ENCODE results near the gene MRGPRG. TPM values are rescaled to one million over a fixed set of nuclear protein-coding genes. Genes with fewer than 3 reads are reported as not detected.

Gene MRGPRG
- total and polyA plus RNA-seq, 2 of the 8 experiments (the other 6 are each of a cell fraction or from before 2014, with no cell fraction given) = not detected

- FAIRE-seq = no peak
- no peak overlapping the region for H4K5ac ChIP-seq (ENCODE audit: insufficient read length, low read depth, low read length)
- H3K23me2 ChIP-seq (ENCODE audit: low read depth, low read length) = peaks cover 11% of the 10 kb centered on the region
- DNase-seq (ENCODE audit: low read depth in 1 of 2, low spot score in 2 of 2) = no peak
- H3K4me3 ChIP-seq (ENCODE audit: extremely low read depth in 1 of 4, insufficient read depth in 2 of 4, low read depth in 3 of 4, low read length in 4 of 4) = no peak overlapping the region
- no peak overlapping the region for H3K27ac ChIP-seq (ENCODE audit: low read depth, low read length)
- peaks cover 7 to 21% (median 19%) of the 10 kb centered on the region in 4 experiments for H3K27me3 ChIP-seq (replicated peaks in 1 of 4; ENCODE audit: control insufficient read depth in 3 of 4, extremely low read depth in 1 of 4, insufficient read depth in 3 of 4, low read length in 3 of 4)
- no peak overlapping the region for H2BK20ac ChIP-seq (ENCODE audit: low read length)
- H4K91ac ChIP-seq (replicated peaks; ENCODE audit: insufficient read length, low read length) = no peak overlapping the region
- no peak overlapping the region for H2BK5ac ChIP-seq (ENCODE audit: low read depth, low read length)
- peaks cover 0 to 4% of the 10 kb centered on the region in 2 experiments for H4K20me1 ChIP-seq (replicated peaks in 1 of 2; ENCODE audit: control insufficient read depth in 1 of 2, insufficient read depth in 2 of 2, low read length in 2 of 2)
- H3K9me3 ChIP-seq (ENCODE audit: insufficient read depth in 2 of 2, low read depth in 1 of 2, low read length in 1 of 2) = no peaks in the 10 kb centered on the region
- no peak overlapping the region for H3K56ac ChIP-seq (replicated peaks; ENCODE audit: insufficient read length, low read depth, low read length)
- H3K4ac ChIP-seq (replicated peaks; ENCODE audit: insufficient read length, low read depth, low read length) = no peak overlapping the region
- 83% methylated on average over 15 of the region's 15 CpGs; no CpG with 5 or more reads in 1 of the 2 experiments for WGBS, 2 experiments (ENCODE audit: extremely low coverage in 1 of 2, insufficient coverage in 1 of 2, insufficient read length in 1 of 2, insufficient replicate concordance in 2 of 2, low coverage in 1 of 2, low lambda C conversion rate in 2 of 2, missing lambda C conversion rate in 1 of 2)
- peaks cover 0 to 5% (median 4%) of the 10 kb centered on the region in 4 experiments; a peak in 4 of 7 replicates for H3K4me1 ChIP-seq (replicated peaks in 1 of 4; ENCODE audit: control insufficient read depth in 3 of 4, insufficient read depth in 4 of 4, low read length in 3 of 4)
- ChIA-PET CTCF (ENCODE audit: partially characterized antibody) (interaction anchor here (1.0 to 12.0 kb wide), 5 partner anchors 8 to 89 kb away, joined by 3 to 99 read pairs (median 4); no protein-coding TSS in a partner anchor), POLR2A (ENCODE audit: partially characterized antibody) (interaction anchor here (0.8 to 1.2 kb wide), 4 partner anchors 9 to 142 kb away, joined by 3 to 6 read pairs (median 3); partner anchors contain the start of gene CARS1)
- no peak overlapping the region for H2BK120ac ChIP-seq (replicated peaks; ENCODE audit: low read depth, low read length)
- H3K36me3 ChIP-seq (ENCODE audit: control insufficient read depth in 2 of 4, insufficient read depth in 4 of 4, low read length in 3 of 4) = no peaks in the 10 kb centered on the region
- no peak overlapping the region for H3K9ac ChIP-seq (replicated peaks in 1 of 4; ENCODE audit: extremely low read depth in 1 of 4, low read depth in 3 of 4, low read length in 3 of 4)
- no peak overlapping the region for H3K4me2 ChIP-seq (ENCODE audit: insufficient read depth in 1 of 2, low read depth in 2 of 2, low read length in 2 of 2)
- H4K8ac ChIP-seq (ENCODE audit: extremely low read depth, insufficient read depth, low read length) = no peak overlapping the region
- H2BK12ac ChIP-seq (ENCODE audit: low read depth, low read length) = no peak overlapping the region
- peaks cover 3% of the 10 kb centered on the region; the same call in 1 of the 2 replicates for H3K79me1 ChIP-seq (ENCODE audit: low read depth, low read length)
- no peaks in the 10 kb centered on the region for H3K79me2 ChIP-seq (ENCODE audit: control insufficient read depth in 1 of 2, insufficient read depth in 2 of 2, low read length in 2 of 2)
- no peak overlapping the region for H3K23ac ChIP-seq (ENCODE audit: insufficient read length)
- H3K14ac ChIP-seq (ENCODE audit: insufficient read length) = no peak overlapping the region
- no peak overlapping the region for H3K18ac ChIP-seq (ENCODE audit: extremely low read depth, low read length)
- H2AK5ac ChIP-seq (ENCODE audit: low read depth, low read length) = no peak overlapping the region
- H2AFZ ChIP-seq (ENCODE audit: low read length) = no peak overlapping the region
- H2BK15ac ChIP-seq (ENCODE audit: low read length) = no peak overlapping the region
- TF ChIP-seq GTF2F1 (IDR thresholded peaks at IDR 0.05; ENCODE audit: borderline replicate concordance, low read depth, low read length) (no peak), SP4 (IDR thresholded peaks at IDR 0.05; ENCODE audit: low read length) (no peak), PHF8 (conservative IDR thresholded peaks at IDR 0.05; ENCODE audit: low read depth, low read length) (no peak), KDM5A (IDR thresholded peaks at IDR 0.05; ENCODE audit: low read length) (no peak), SIX5 (IDR thresholded peaks at IDR 0.05; ENCODE audit: low read depth, low read length) (no peak), TBP (IDR thresholded peaks at IDR 0.05; ENCODE audit: low read depth, low read length) (no peak), POU5F1 (IDR thresholded peaks at IDR 0.05; ENCODE audit: low read depth, low read length) (no peak), EGR1 (IDR thresholded peaks at IDR 0.05; ENCODE audit: borderline replicate concordance, low read depth, low read length) (no peak), BRCA1 (IDR thresholded peaks at IDR 0.05; ENCODE audit: low read depth, low read length) (no peak), JUN (IDR thresholded peaks at IDR 0.05; ENCODE audit: low read depth, low read length) (no peak), CBX8 (IDR thresholded peaks at IDR 0.05; ENCODE audit: borderline replicate concordance, low read depth, low read length) (no peak), CTCF (IDR thresholded peaks at IDR 0.05; ENCODE audit: control extremely low read depth in 1 of 3, insufficient read depth in 1 of 3, low read depth in 1 of 3, low read length in 3 of 3) (no peak)
Observed at GRCh38 chr11:3198815-3199214, 19.8 kb downstream of the MRGPRG start.
